DMS79 treated with DMSO at 0.1 percent for 48 hours (cell line): Measurements from ENCODE around the gene TCTA.
A peak's percentile ranks its signal among the peaks of the same experiment; 100 is the strongest.

ENCODE experiments used
- DNase-seq: peaks from one replicate; lab custom pipeline; 2025; lab: John Stamatoyannopoulos, UW

The TCTA gene

GRCh38 chr3:49410846-49411534 lies 1.2 kb upstream of the TCTA start:
- peak; percentile 3 for DNase-seq

- no peak for DNase-seq
These were observed 672 bp upstream of the TCTA start for GRCh38 chr3:49411535-49411967.

- no peak for DNase-seq
These were observed 562 bp downstream of the TCTA start for GRCh38 chr3:49412632-49413337.

- DNase-seq = no peak
These were observed 1.1 kb downstream of the TCTA start for GRCh38 chr3:49413338-49413734.

- no peak for DNase-seq
These were observed 2.5 kb downstream of the TCTA start for GRCh38 chr3:49414753-49415152.

GRCh38 chr3:49415931-49416601 lies 3.8 kb downstream of the TCTA start:
- no peak for DNase-seq

- DNase-seq = no peak
These were observed 4.6 kb downstream of the TCTA start for GRCh38 chr3:49416867-49417266.

- DNase-seq = no peak
These were observed 5.4 kb downstream of the TCTA start for GRCh38 chr3:49417516-49418120.

- DNase-seq = no peak
These were observed 9.7 kb downstream of the TCTA start for GRCh38 chr3:49421890-49422378.

- DNase-seq = no peak
These were observed 10.4 kb downstream of the TCTA start, which contains the start of gene AMT for GRCh38 chr3:49422379-49423248. AMT (minus strand) TSS chr3:49422473; CDS start chr3:49422450, 23 bp downstream.

- no peak for DNase-seq
These were observed 12.6 kb downstream of the TCTA start for GRCh38 chr3:49424816-49425215.

GRCh38 chr3:49427586-49427985 lies 15.4 kb downstream of the TCTA start:
- DNase-seq = no peak

- peak; percentile 17 for DNase-seq
These were observed 16.5 kb downstream of the TCTA start for GRCh38 chr3:49428752-49429080.

- no peak for DNase-seq
These were observed 22.5 kb downstream of the TCTA start for GRCh38 chr3:49434731-49435130.

GRCh38 chr3:49445391-49445790 lies 33.2 kb downstream of the TCTA start:
- DNase-seq = no peak

- DNase-seq = no peak
These were observed 41.4 kb downstream of the TCTA start for GRCh38 chr3:49453621-49454020.

GRCh38 chr3:49454458-49454857 lies 42.2 kb downstream of the TCTA start:
- DNase-seq = peak; percentile 31

GRCh38 chr3:49454898-49455681 lies 42.9 kb downstream of the TCTA start:
- DNase-seq = no peak

- no peak for DNase-seq
These were observed 44.2 kb downstream of the TCTA start for GRCh38 chr3:49456466-49456865.

GRCh38 chr3:49460188-49460890 lies 48.1 kb downstream of the TCTA start:
- DNase-seq = no peak
